T-helper 1 cell treated with Interleukin-12 subunit alpha and Interleukin-12 subunit beta and Interleukin-4 antibody, amounts not matched to agents 30 μg/mL and 1 μg/mL, for 36 hours (primary cell): Measurements from ENCODE around the gene CHCHD5.
A peak's percentile ranks its signal among the peaks of the same experiment; 100 is the strongest.
"Not testable (repeated sequence)": the region's sequence is repeated elsewhere in the genome, so short reads cannot be mapped to it uniquely, and the experiment has no call there.

Experiments
- H3K27ac Mint-ChIP-seq: one replicate; pipeline ENCODE4 v1.8.0; 2021; ENCODE audit warnings: mild to moderate bottlenecking, mixed read lengths
- H3K27me3 Mint-ChIP-seq: one replicate; pipeline ENCODE4 v1.8.0; 2021; ENCODE audit warnings: low read depth, mixed read lengths
- H3K36me3 Mint-ChIP-seq: one replicate; pipeline ENCODE4 v1.8.0; 2021; ENCODE audit warnings: low read depth, mixed read lengths
- H3K4me1 Mint-ChIP-seq: one replicate; pipeline ENCODE4 v1.8.0; 2021; ENCODE audit warnings: low read depth, mixed read lengths
- H3K4me3 Mint-ChIP-seq: one replicate; pipeline ENCODE4 v1.8.0; 2021; ENCODE audit warnings: mild to moderate bottlenecking, moderate library complexity, mixed read lengths
- H3K9me3 Mint-ChIP-seq: one replicate; pipeline ENCODE4 v1.8.0; 2021; ENCODE audit warnings: mixed read lengths

CHCHD5 gene

GRCh38 chr2:112584134-112584890 lies at the start of gene CHCHD5:
TSS of gene CHCHD5 (plus strand) at chr2:112584609. CDS start at chr2:112584648, 39 bp downstream.
- Mint-ChIP-seq H3K4me1 (peaks cover 35% of the 10 kb centered on the region), H3K9me3 (peaks cover 3% of the 10 kb centered on the region), H3K36me3 (peaks cover 18% of the 10 kb centered on the region), H3K27me3 (no peaks in the 10 kb centered on the region), H3K4me3 (peak within 1 kb of the TSS; percentile 94), H3K27ac (peak within 1 kb of the TSS; percentile 99)

GRCh38 chr2:112534826-112535225 lies 49.6 kb upstream of the CHCHD5 start:
- Mint-ChIP-seq H3K27ac (no peak overlapping the region), H3K9me3 (no peaks in the 10 kb centered on the region), H3K4me1 (no peaks in the 10 kb centered on the region), H3K4me3 (no peak overlapping the region), H3K27me3 (no peaks in the 10 kb centered on the region), H3K36me3 (peaks cover 13% of the 10 kb centered on the region)

GRCh38 chr2:112536665-112537064 lies 47.7 kb upstream of the CHCHD5 start:
- not testable (repeated sequence) for H3K27me3 Mint-ChIP-seq, H3K36me3 Mint-ChIP-seq, H3K4me3 Mint-ChIP-seq, H3K9me3 Mint-ChIP-seq, H3K27ac Mint-ChIP-seq, H3K4me1 Mint-ChIP-seq

- Mint-ChIP-seq H3K4me1 (peaks cover 7% of the 10 kb centered on the region), H3K36me3 (peaks cover 2% of the 10 kb centered on the region), H3K4me3 (no peak overlapping the region), H3K9me3 (no peaks in the 10 kb centered on the region), H3K27me3 (no peaks in the 10 kb centered on the region), H3K27ac (no peak overlapping the region)
These were observed 45.1 kb upstream of the CHCHD5 start for GRCh38 chr2:112539306-112539705.

- Mint-ChIP-seq H3K36me3 (peaks cover 2% of the 10 kb centered on the region), H3K4me1 (peaks cover 10% of the 10 kb centered on the region), H3K27ac (no peak overlapping the region), H3K9me3 (no peaks in the 10 kb centered on the region), H3K4me3 (no peak overlapping the region), H3K27me3 (no peaks in the 10 kb centered on the region)
These were observed 43.5 kb upstream of the CHCHD5 start for GRCh38 chr2:112540906-112541305.

GRCh38 chr2:112541315-112542122 lies 42.9 kb upstream of the CHCHD5 start:
- Mint-ChIP-seq H3K4me3 (no peak overlapping the region), H3K4me1 (peaks cover 10% of the 10 kb centered on the region), H3K36me3 (peaks cover 2% of the 10 kb centered on the region), H3K27ac (no peak overlapping the region), H3K9me3 (no peaks in the 10 kb centered on the region), H3K27me3 (no peaks in the 10 kb centered on the region)

GRCh38 chr2:112542123-112542983 lies 42.1 kb upstream of the CHCHD5 start, which contains the start of gene POLR1B:
TSS of gene POLR1B (plus strand) at chr2:112542465. CDS start at chr2:112542495, 30 bp downstream.
- no peaks in the 10 kb centered on the region for H3K27me3 Mint-ChIP-seq
- H3K36me3 Mint-ChIP-seq: peaks cover 5% of the 10 kb centered on the region
- no peaks in the 10 kb centered on the region for H3K9me3 Mint-ChIP-seq
- peaks cover 13% of the 10 kb centered on the region for H3K4me1 Mint-ChIP-seq
- H3K27ac Mint-ChIP-seq: no peak within 1 kb of the TSS
- no peak within 1 kb of the TSS for H3K4me3 Mint-ChIP-seq

GRCh38 chr2:112542984-112543661 lies 41.3 kb upstream of the CHCHD5 start:
- no peak overlapping the region for H3K4me3 Mint-ChIP-seq
- peaks cover 10% of the 10 kb centered on the region for H3K36me3 Mint-ChIP-seq
- H3K27me3 Mint-ChIP-seq: no peaks in the 10 kb centered on the region
- peaks cover 14% of the 10 kb centered on the region for H3K4me1 Mint-ChIP-seq
- H3K9me3 Mint-ChIP-seq: no peaks in the 10 kb centered on the region
- no peak overlapping the region for H3K27ac Mint-ChIP-seq

- Mint-ChIP-seq H3K4me1 (peaks cover 10% of the 10 kb centered on the region), H3K36me3 (peaks cover 31% of the 10 kb centered on the region), H3K9me3 (no peaks in the 10 kb centered on the region), H3K27me3 (no peaks in the 10 kb centered on the region), H3K27ac (no peak overlapping the region), H3K4me3 (no peak overlapping the region)
These were observed 37.1 kb upstream of the CHCHD5 start for GRCh38 chr2:112547333-112547732.

- Mint-ChIP-seq H3K4me1 (peaks cover 10% of the 10 kb centered on the region), H3K9me3 (no peaks in the 10 kb centered on the region), H3K4me3 (no peak overlapping the region), H3K36me3 (peaks cover 37% of the 10 kb centered on the region), H3K27me3 (no peaks in the 10 kb centered on the region), H3K27ac (no peak overlapping the region)
These were observed 35.4 kb upstream of the CHCHD5 start for GRCh38 chr2:112548980-112549379.

GRCh38 chr2:112566104-112566503 lies 18.3 kb upstream of the CHCHD5 start:
- no peaks in the 10 kb centered on the region for H3K27me3 Mint-ChIP-seq
- H3K36me3 Mint-ChIP-seq: peaks cover 56% of the 10 kb centered on the region
- no peak overlapping the region for H3K4me3 Mint-ChIP-seq
- H3K27ac Mint-ChIP-seq: peak overlapping the region; percentile 58
- no peaks in the 10 kb centered on the region for H3K9me3 Mint-ChIP-seq
- peaks cover 8% of the 10 kb centered on the region for H3K4me1 Mint-ChIP-seq

GRCh38 chr2:112566508-112566907 lies 17.9 kb upstream of the CHCHD5 start:
- H3K27ac Mint-ChIP-seq: peak overlapping the region; percentile 58
- not testable (repeated sequence) for H3K4me1 Mint-ChIP-seq, H3K4me3 Mint-ChIP-seq, H3K27me3 Mint-ChIP-seq, H3K9me3 Mint-ChIP-seq
- peaks cover 54% of the 10 kb centered on the region for H3K36me3 Mint-ChIP-seq

GRCh38 chr2:112572005-112572404 lies 12.4 kb upstream of the CHCHD5 start:
- Mint-ChIP-seq H3K4me3 (no peak overlapping the region), H3K36me3 (peaks cover 58% of the 10 kb centered on the region), H3K9me3 (no peaks in the 10 kb centered on the region), H3K27me3 (no peaks in the 10 kb centered on the region), H3K4me1 (no peaks in the 10 kb centered on the region), H3K27ac (no peak overlapping the region)

GRCh38 chr2:112577756-112578155 lies 6.7 kb upstream of the CHCHD5 start:
- Mint-ChIP-seq H3K9me3 (no peaks in the 10 kb centered on the region), H3K4me3 (no peak overlapping the region), H3K4me1 (peaks cover 7% of the 10 kb centered on the region), H3K36me3 (peaks cover 21% of the 10 kb centered on the region), H3K27ac (no peak overlapping the region), H3K27me3 (no peaks in the 10 kb centered on the region)
